COLO668 (cell line): Measurements from ENCODE around the gene ZNF618.

Experiments used
- DNase-seq: peaks from one replicate; lab custom pipeline; 2025; ENCODE audit not compliant: unreplicated experiment; lab: John Stamatoyannopoulos, UW

ZNF618 gene

GRCh38 chr9:113933671-113934070 is 57.6 kb downstream of the ZNF618 start:
- DNase-seq = no peak

- no peak for DNase-seq
Measured at GRCh38 chr9:113934167-113934828, 58.2 kb downstream of the ZNF618 start.

GRCh38 chr9:113934829-113935676 is 58.9 kb downstream of the ZNF618 start:
- DNase-seq = no peak

GRCh38 chr9:113935677-113936380 is 59.7 kb downstream of the ZNF618 start:
- no peak for DNase-seq

- no peak for DNase-seq
Measured at GRCh38 chr9:113940077-113940476, 64.0 kb downstream of the ZNF618 start.

GRCh38 chr9:113941056-113941455 is 64.9 kb downstream of the ZNF618 start:
- no peak for DNase-seq

GRCh38 chr9:113941526-113941925 is 65.4 kb downstream of the ZNF618 start:
- no peak for DNase-seq

GRCh38 chr9:113943112-113944009 is 67.3 kb downstream of the ZNF618 start:
- DNase-seq = no peak

GRCh38 chr9:113945784-113946183 is 69.7 kb downstream of the ZNF618 start:
- no peak for DNase-seq

- no peak for DNase-seq
Measured at GRCh38 chr9:113946496-113947115, 70.5 kb downstream of the ZNF618 start.

- DNase-seq = no peak
Measured at GRCh38 chr9:113947941-113948340, 71.8 kb downstream of the ZNF618 start.

- DNase-seq = no peak
Measured at GRCh38 chr9:113948891-113949570, 72.9 kb downstream of the ZNF618 start.

GRCh38 chr9:113949571-113950078 is 73.5 kb downstream of the ZNF618 start:
- no peak for DNase-seq

GRCh38 chr9:113950195-113951031 is 74.3 kb downstream of the ZNF618 start:
- DNase-seq = no peak

GRCh38 chr9:113951032-113951372 is 74.9 kb downstream of the ZNF618 start:
- DNase-seq = no peak

GRCh38 chr9:113952676-113953075 is 76.6 kb downstream of the ZNF618 start:
- DNase-seq = no peak

GRCh38 chr9:113953531-113953930 is 77.4 kb downstream of the ZNF618 start:
- DNase-seq = no peak

GRCh38 chr9:113954591-113954990 is 78.5 kb downstream of the ZNF618 start:
- no peak for DNase-seq
